OCI-LY1 (cell line): ENCODE data around the gene NPIPB8.
"Not testable (repeated sequence)": the region's sequence is repeated elsewhere in the genome, so short reads cannot be mapped to it uniquely, and the experiment has no call there.

Experiments used
- H2AFZ ChIP-seq: fragments of 200-600 bp; sonication (generic), shearing (Covaris generic); 2 replicates; pipeline ENCODE4 v1.6.0; 2014; ENCODE audit warnings: antibody characterized with exemption, mild to moderate bottlenecking, low read length
- H3F3A ChIP-seq: fragments of 200-600 bp; sonication (generic), shearing (Covaris generic); 2 replicates; pipeline ENCODE4 v1.6.0; 2014; ENCODE audit warnings: mild to moderate bottlenecking, antibody characterized with exemption, low read length, moderate library complexity; ENCODE audit not compliant: insufficient read depth
- H3K27ac ChIP-seq: fragments of 200-600 bp; sonication (generic); 2 replicates; pipeline ENCODE4 v1.5.1; 2014; ENCODE audit warnings: low read length, mixed run types, mild to moderate bottlenecking, low read depth; ENCODE audit not compliant: poor library complexity, severe bottlenecking
- H3K27me3 ChIP-seq: fragments of 200-600 bp; sonication (generic); 2 replicates; pipeline ENCODE4 v1.6.0; 2014; ENCODE audit warnings: antibody characterized with exemption, mild to moderate bottlenecking, low read length, moderate library complexity; ENCODE audit not compliant: insufficient read depth
- H3K36me3 ChIP-seq: fragments of 200-600 bp; sonication (generic); 2 replicates; pipeline ENCODE4 v1.6.1; 2014; ENCODE audit warnings: mild to moderate bottlenecking, antibody characterized with exemption, low read length, moderate library complexity, mixed read lengths; ENCODE audit not compliant: insufficient read depth
- H3K4me1 ChIP-seq: fragments of 200-600 bp; sonication (generic); 2 replicates; pipeline ENCODE4 v1.5.1; 2014; ENCODE audit warnings: mild to moderate bottlenecking, low read length, moderate library complexity; ENCODE audit not compliant: insufficient read depth, severe bottlenecking
- H3K4me2 ChIP-seq: fragments of 200-600 bp; sonication (generic), shearing (Covaris generic); 2 replicates; pipeline ENCODE4 v1.6.1; 2014; ENCODE audit warnings: low read length
- H3K4me3 ChIP-seq: fragments of 200-600 bp; sonication (generic); 2 replicates; pipeline ENCODE4 v1.5.1; 2014; ENCODE audit warnings: low read length, low read depth, mild to moderate bottlenecking, mixed read lengths; ENCODE audit not compliant: poor library complexity, severe bottlenecking
- H3K79me2 ChIP-seq: fragments of 200-600 bp; shearing (Covaris generic); 2 replicates; pipeline ENCODE4 v1.6.1; 2016; ENCODE audit warnings: mixed run types, low read length, mixed read lengths; ENCODE audit not compliant: insufficient read depth
- H3K9ac ChIP-seq: fragments of 200-600 bp; sonication (generic), shearing (Covaris generic); 2 replicates; pipeline ENCODE4 v1.6.1; 2014; ENCODE audit warnings: mild to moderate bottlenecking, low read length, mixed read lengths
- H3K9me2 ChIP-seq: fragments of 200-600 bp; sonication (generic), shearing (Covaris generic); 2 replicates; pipeline ENCODE4 v1.6.1; 2014; ENCODE audit warnings: low read depth, mild to moderate bottlenecking, low read length, mixed read lengths
- H3K9me3 ChIP-seq: fragments of 200-600 bp; shearing (Covaris generic); 2 replicates; pipeline ENCODE4 v1.6.1; 2014; ENCODE audit warnings: low read length, mixed read lengths
- H4K20me1 ChIP-seq: fragments of 200-600 bp; sonication (generic), shearing (Covaris generic); 2 replicates; pipeline ENCODE4 v1.6.0; 2016; ENCODE audit warnings: mild to moderate bottlenecking, low read length; ENCODE audit not compliant: insufficient read depth

Gene NPIPB8

GRCh38 chr16:28699792-28700191, 61.9 kb downstream of the NPIPB8 start:
- H3K36me3 ChIP-seq, H3F3A ChIP-seq, H3K27ac ChIP-seq, H3K4me1 ChIP-seq, H3K79me2 ChIP-seq, H3K4me2 ChIP-seq, H3K9ac ChIP-seq, H4K20me1 ChIP-seq, H3K4me3 ChIP-seq, H3K9me3 ChIP-seq, H3K27me3 ChIP-seq, H2AFZ ChIP-seq, H3K9me2 ChIP-seq: not testable (repeated sequence)

- not testable (repeated sequence) for H3K4me1 ChIP-seq, H4K20me1 ChIP-seq, H3F3A ChIP-seq, H3K4me3 ChIP-seq, H3K27ac ChIP-seq, H2AFZ ChIP-seq, H3K9ac ChIP-seq, H3K9me3 ChIP-seq, H3K4me2 ChIP-seq, H3K36me3 ChIP-seq, H3K9me2 ChIP-seq, H3K27me3 ChIP-seq, H3K79me2 ChIP-seq
Observed at GRCh38 chr16:28700349-28700748, 62.5 kb downstream of the NPIPB8 start.

GRCh38 chr16:28701384-28701783, 63.5 kb downstream of the NPIPB8 start:
- H3K9me2 ChIP-seq, H2AFZ ChIP-seq, H3K4me1 ChIP-seq, H3K9ac ChIP-seq, H3F3A ChIP-seq, H4K20me1 ChIP-seq, H3K27ac ChIP-seq, H3K4me3 ChIP-seq, H3K27me3 ChIP-seq, H3K4me2 ChIP-seq, H3K36me3 ChIP-seq, H3K9me3 ChIP-seq, H3K79me2 ChIP-seq: not testable (repeated sequence)

- not testable (repeated sequence) for H4K20me1 ChIP-seq, H3K4me2 ChIP-seq
Observed at GRCh38 chr16:28704246-28704645, 66.4 kb downstream of the NPIPB8 start.

More at GRCh38 chr16:28704246-28704645, 66.4 kb downstream of the NPIPB8 start:
- H3F3A ChIP-seq, H3K9me3 ChIP-seq, H3K27ac ChIP-seq, H2AFZ ChIP-seq, H3K27me3 ChIP-seq, H3K9ac ChIP-seq, H3K36me3 ChIP-seq, H3K4me1 ChIP-seq, H3K4me3 ChIP-seq, H3K9me2 ChIP-seq, H3K79me2 ChIP-seq: not testable (repeated sequence)
